NCI-H774 (cell line): ENCODE results near the gene TRANK1.
"Not testable (repeated sequence)": the region's sequence is repeated elsewhere in the genome, so short reads cannot be mapped to it uniquely, and the experiment has no call there.

Experiments
- DNase-seq: peaks from one replicate; lab custom pipeline; 2025; lab: John Stamatoyannopoulos, UW

The TRANK1 gene

GRCh38 chr3:36957063-36957462 is 12.2 kb upstream of the TRANK1 start:
- DNase-seq: no peak

- DNase-seq: no peak
Observed at GRCh38 chr3:36956155-36956554, 11.3 kb upstream of the TRANK1 start.

- no peak for DNase-seq
Observed at GRCh38 chr3:36954452-36955134, 9.7 kb upstream of the TRANK1 start.

GRCh38 chr3:36947814-36948213 is 3.0 kb upstream of the TRANK1 start:
- not testable (repeated sequence) for DNase-seq

GRCh38 chr3:36945333-36945980 is 603 bp upstream of the TRANK1 start:
- no peak for DNase-seq

GRCh38 chr3:36944012-36944640 is 728 bp downstream of the TRANK1 start:
- DNase-seq: no peak

- DNase-seq: no peak
Observed at GRCh38 chr3:36943601-36944000, 1.3 kb downstream of the TRANK1 start.

- DNase-seq: no peak
Observed at GRCh38 chr3:36942638-36943248, 2.1 kb downstream of the TRANK1 start.

- no peak for DNase-seq
Observed at GRCh38 chr3:36941658-36942057, 3.2 kb downstream of the TRANK1 start.

- no peak for DNase-seq
Observed at GRCh38 chr3:36941162-36941561, 3.7 kb downstream of the TRANK1 start.

GRCh38 chr3:36937492-36937891 is 7.4 kb downstream of the TRANK1 start:
- DNase-seq: no peak

GRCh38 chr3:36933540-36934296 is 11.1 kb downstream of the TRANK1 start:
- DNase-seq: no peak

- not testable (repeated sequence) for DNase-seq
Observed at GRCh38 chr3:36931424-36931823, 13.4 kb downstream of the TRANK1 start.

GRCh38 chr3:36928220-36928619 is 16.6 kb downstream of the TRANK1 start:
- no peak for DNase-seq

GRCh38 chr3:36926292-36926897 is 18.5 kb downstream of the TRANK1 start:
- no peak for DNase-seq

GRCh38 chr3:36924744-36925521 is 19.9 kb downstream of the TRANK1 start:
- no peak for DNase-seq

GRCh38 chr3:36923981-36924743 is 20.7 kb downstream of the TRANK1 start:
- DNase-seq: no peak

GRCh38 chr3:36923523-36923943 is 21.3 kb downstream of the TRANK1 start:
- no peak for DNase-seq

- no peak for DNase-seq
Observed at GRCh38 chr3:36920884-36921567, 23.8 kb downstream of the TRANK1 start.
